K562 (cell line): ENCODE results near the gene SLC6A1. TPM values are rescaled to one million over a fixed set of nuclear protein-coding genes. Genes with fewer than 3 reads are reported as not detected.

Source experiments
- ATAC-seq: fragments of 200-7000 bp; cut with Tn5 transposase; 3 replicates; pipeline ENCODE4 v1.9.1; 2020; ENCODE audit warnings: moderate library complexity
- BruUV-seq: library from RNA; stranded (reverse); fragments of 400-500 nt; replicated peaks from 2 replicates; lab custom pipeline; 2021; lab: Mats Ljungman, UMichigan
- CTCF ChIA-PET: fragments of 300-600 bp; formaldehyde crosslinking; extraction: SDS; loops from one replicate; lab custom pipeline; 2021; ENCODE audit warnings: low intra/inter-chr PET ratio; lab: Yijun Ruan, JAX
- POLR2A ChIA-PET: fragments of 300-600, 350-650 bp; sonication (Branson Sonifier 250); formaldehyde crosslinking; extraction: SDS; loops from one replicate; lab custom pipeline; 2021; ENCODE audit warnings: antibody characterized with exemption, inconsistent platforms; lab: Yijun Ruan, JAX
- DNase-seq, 4 experiments: peaks; one replicate each; pipeline versions ENCODE4 v3.0.0 to v3.0.0-alpha.2; 2011 to 2018; ENCODE audit warnings: low spot score in 3 of 4, mixed read lengths in 3 of 4; ENCODE audit errors: extremely low read depth in 1 of 4
- FAIRE-seq: peaks from 2 replicates; lab custom pipeline; 2011; peaks lifted over from hg19 to GRCh38; lab: Jason Lieb, UNC
- H2AFZ ChIP-seq: 2 replicates; pipeline ENCODE4 v1.6.0; 2011; ENCODE audit warnings: low read depth, low read length, control low read depth, inconsistent platforms
- H3K27ac ChIP-seq: fragments of 200-600 bp; 3 replicates; pipeline ENCODE4 v1.8.0; 2011; ENCODE audit warnings: low read depth, mild to moderate bottlenecking, control low read depth, inconsistent platforms, low read length, moderate library complexity, mixed read lengths; ENCODE audit errors: extremely low read depth
- H3K27me3 ChIP-seq, 2 experiments: fragments of 300-600 bp in 1 of 2; 2 replicates in 1 of 2; 3 replicates in 1 of 2; pipeline versions ENCODE4 v1.6.0 to v1.8.0; 2011; ENCODE audit warnings: inconsistent platforms in 2 of 2, low read length in 2 of 2, mild to moderate bottlenecking in 1 of 2, mixed read lengths in 1 of 2, moderate library complexity in 1 of 2; ENCODE audit not compliant: control insufficient read depth in 2 of 2, insufficient read depth in 2 of 2
- H3K36me3 ChIP-seq: fragments of 300-600 bp; 3 replicates; pipeline ENCODE4 v1.8.0; 2011; ENCODE audit warnings: mild to moderate bottlenecking, low read length, inconsistent platforms; ENCODE audit not compliant: control insufficient read depth, insufficient read depth
- H3K4me1 ChIP-seq, 2 experiments: fragments of 200-600 bp in 1 of 2; replicated peaks in 1 of 2; 2 replicates in 1 of 2; 3 replicates in 1 of 2; pipeline versions ENCODE4 v1.5.1 to v1.8.0; 2011; ENCODE audit warnings: inconsistent platforms in 2 of 2, low read length in 2 of 2, mild to moderate bottlenecking in 1 of 2, mixed read lengths in 1 of 2, moderate library complexity in 1 of 2; ENCODE audit not compliant: control insufficient read depth in 2 of 2, insufficient read depth in 2 of 2
- H3K4me2 ChIP-seq: 2 replicates; pipeline ENCODE4 v1.6.1; 2011; ENCODE audit warnings: low read length, control low read depth, inconsistent platforms, mixed read lengths; ENCODE audit not compliant: insufficient read depth
- H3K4me3 ChIP-seq: fragments of 200-600 bp; sonication (generic), shearing (Covaris generic); 2 replicates; pipeline ENCODE4 v1.5.1; 2016; ENCODE audit warnings: control low read depth, inconsistent platforms
- H3K79me2 ChIP-seq: fragments of 200-600 bp; 3 replicates; pipeline ENCODE4 v1.8.0; 2011; ENCODE audit warnings: low read length, inconsistent platforms; ENCODE audit not compliant: control insufficient read depth, insufficient read depth
- H3K9ac ChIP-seq, 2 experiments: 2 replicates each; pipeline versions ENCODE4 v1.6.0 to v1.6.1; 2011; ENCODE audit warnings: low read depth in 2 of 2, low read length in 2 of 2, control low read depth in 1 of 2, inconsistent platforms in 1 of 2, mild to moderate bottlenecking in 1 of 2, mixed read lengths in 1 of 2; ENCODE audit not compliant: insufficient read depth in 1 of 2
- H3K9me1 ChIP-seq: one replicate; pipeline ENCODE4 v1.6.0; 2011; ENCODE audit warnings: inconsistent platforms, mild to moderate bottlenecking, low read length, moderate library complexity; ENCODE audit not compliant: control insufficient read depth, insufficient read depth
- H3K9me3 ChIP-seq: replicated peaks from 2 replicates; pipeline ENCODE4 v1.5.1; 2011; ENCODE audit warnings: low read depth, low read length, inconsistent platforms; ENCODE audit not compliant: control insufficient read depth, insufficient read depth
- H4K20me1 ChIP-seq: replicated peaks from 2 replicates; pipeline ENCODE4 v1.6.1; 2011; ENCODE audit warnings: low read length, inconsistent platforms, mixed read lengths; ENCODE audit not compliant: control insufficient read depth, insufficient read depth
- RBM25 ChIP-seq: fragments of 200-400 bp; formaldehyde crosslinking; IDR thresholded peaks from 2 replicates; pipeline ENCODE4 v1.6.1; 2018; ENCODE audit warnings: low read length, low read depth, moderate library complexity; ENCODE audit not compliant: severe bottlenecking
- WGBS: fragments of 100-300 bp; shearing (Covaris generic); methylation state at CpG from one replicate; pipeline ENCODE4 v1.1.6; 2016; ENCODE audit warnings: low coverage, mixed read lengths; ENCODE audit not compliant: insufficient coverage; ENCODE audit errors: missing lambda C conversion rate; 5-methylcytosine and 5-hydroxymethylcytosine counted together
- in situ Hi-C: fragments of 300-500 bp; cut with MboI; formaldehyde crosslinking; loops from 4 replicates; pipeline ENCODE4 v1.15.0; 2018; ENCODE audit warnings: inconsistent platforms, mixed read lengths
- intact Hi-C: fragments of 100-400 bp; cut with micrococcal nuclease; formaldehyde crosslinking; loops from 2 replicates; pipeline ENCODE4 v1.14.2; 2022
- polyA plus RNA-seq, 8 experiments: library from polyadenylated mRNA; depleted of rRNA in 4 of 8; stranded (reverse) in 5 of 8; unstranded in 3 of 8; fragments of >200 nt; fragmentation: Nextera tagmentation in 2 of 8; fragmentation: Illumina TruSeq in 1 of 8; extraction: Ambion mirVana in 2 of 8; extraction: Trizol in 1 of 8; gene quantifications; 2 replicates each; pipeline versions ENCODE4 v1.2.1 to v1.2.3, GENCODE V29; 2011 to 2014; ENCODE audit warnings: inconsistent platforms in 1 of 8, missing spikeins in 1 of 8
- total RNA-seq, 7 experiments: library from RNA; depleted of rRNA in 6 of 7; stranded (reverse); fragments of >200 nt in 6 of 7; fragmentation: Illumina TruSeq in 2 of 7; extraction: Trizol in 2 of 7; gene quantifications; 2 replicates each; pipeline versions ENCODE4 v1.2.1 to v1.2.3, GENCODE V29; 2011 to 2021; ENCODE audit warnings: low replicate concordance in 1 of 7
- TF ChIP-seq, protein P1 (sequence below): fragments of 450-650 bp; IDR thresholded peaks from 2 replicates; pipeline ENCODE4 v1.6.1; 2016; ENCODE audit warnings: mild to moderate bottlenecking, moderate library complexity

Gene SLC6A1
- total and polyA plus RNA-seq, 9 of the 15 experiments (the other 6 are each of a cell fraction or from before 2014, with no cell fraction given): not detected

DNA sequence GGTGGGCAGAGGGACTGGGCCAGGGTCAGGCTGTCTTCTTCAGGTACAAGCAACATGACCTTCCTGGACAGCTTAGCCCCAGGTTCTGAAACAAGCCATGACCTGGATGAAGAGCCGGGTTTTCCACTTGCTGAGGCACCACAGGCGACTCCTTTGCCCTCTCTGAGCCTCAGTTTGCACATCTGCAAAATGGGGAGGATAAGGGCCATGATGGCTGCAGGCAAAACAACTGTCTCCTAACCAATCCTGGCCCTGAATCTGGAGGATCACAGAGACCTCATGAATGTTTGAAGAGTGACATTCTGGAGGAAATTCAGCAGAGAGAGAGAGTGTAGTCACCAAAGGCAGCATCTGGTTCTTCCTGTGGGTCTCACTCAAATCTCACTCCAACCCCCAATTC, 8.0 kb downstream of the SLC6A1 start:
- 0% methylated on average over 2 of the region's 2 CpGs for whole genome bisulfite sequencing
- Histone ChIP-seq H3K9ac (no peak overlapping the region), H3K27me3 (peaks cover 6 to 44% of the 10 kb centered on the region in 2 experiments; a peak in 3 of 5 replicates), H3K27ac (no peak overlapping the region), H3K9me3 (no peaks in the 10 kb centered on the region), H3K4me1 (peaks cover 0 to 5% of the 10 kb centered on the region in 2 experiments; a peak in 2 of 5 replicates), H3K4me3 (no peak overlapping the region), H3K4me2 (no peak overlapping the region; the same call in 1 of the 2 replicates), H3K36me3 (no peaks in the 10 kb centered on the region), H3K9me1 (no peaks in the 10 kb centered on the region), H2AFZ (no peak overlapping the region), H4K20me1 (peaks cover 20% of the 10 kb centered on the region), H3K79me2 (no peaks in the 10 kb centered on the region)
- DNase-seq (no peak), ATAC-seq (no peak), FAIRE-seq (no peak)
- in situ Hi-C loops: no loop called here
- TF ChIP-seq, protein P1, sequence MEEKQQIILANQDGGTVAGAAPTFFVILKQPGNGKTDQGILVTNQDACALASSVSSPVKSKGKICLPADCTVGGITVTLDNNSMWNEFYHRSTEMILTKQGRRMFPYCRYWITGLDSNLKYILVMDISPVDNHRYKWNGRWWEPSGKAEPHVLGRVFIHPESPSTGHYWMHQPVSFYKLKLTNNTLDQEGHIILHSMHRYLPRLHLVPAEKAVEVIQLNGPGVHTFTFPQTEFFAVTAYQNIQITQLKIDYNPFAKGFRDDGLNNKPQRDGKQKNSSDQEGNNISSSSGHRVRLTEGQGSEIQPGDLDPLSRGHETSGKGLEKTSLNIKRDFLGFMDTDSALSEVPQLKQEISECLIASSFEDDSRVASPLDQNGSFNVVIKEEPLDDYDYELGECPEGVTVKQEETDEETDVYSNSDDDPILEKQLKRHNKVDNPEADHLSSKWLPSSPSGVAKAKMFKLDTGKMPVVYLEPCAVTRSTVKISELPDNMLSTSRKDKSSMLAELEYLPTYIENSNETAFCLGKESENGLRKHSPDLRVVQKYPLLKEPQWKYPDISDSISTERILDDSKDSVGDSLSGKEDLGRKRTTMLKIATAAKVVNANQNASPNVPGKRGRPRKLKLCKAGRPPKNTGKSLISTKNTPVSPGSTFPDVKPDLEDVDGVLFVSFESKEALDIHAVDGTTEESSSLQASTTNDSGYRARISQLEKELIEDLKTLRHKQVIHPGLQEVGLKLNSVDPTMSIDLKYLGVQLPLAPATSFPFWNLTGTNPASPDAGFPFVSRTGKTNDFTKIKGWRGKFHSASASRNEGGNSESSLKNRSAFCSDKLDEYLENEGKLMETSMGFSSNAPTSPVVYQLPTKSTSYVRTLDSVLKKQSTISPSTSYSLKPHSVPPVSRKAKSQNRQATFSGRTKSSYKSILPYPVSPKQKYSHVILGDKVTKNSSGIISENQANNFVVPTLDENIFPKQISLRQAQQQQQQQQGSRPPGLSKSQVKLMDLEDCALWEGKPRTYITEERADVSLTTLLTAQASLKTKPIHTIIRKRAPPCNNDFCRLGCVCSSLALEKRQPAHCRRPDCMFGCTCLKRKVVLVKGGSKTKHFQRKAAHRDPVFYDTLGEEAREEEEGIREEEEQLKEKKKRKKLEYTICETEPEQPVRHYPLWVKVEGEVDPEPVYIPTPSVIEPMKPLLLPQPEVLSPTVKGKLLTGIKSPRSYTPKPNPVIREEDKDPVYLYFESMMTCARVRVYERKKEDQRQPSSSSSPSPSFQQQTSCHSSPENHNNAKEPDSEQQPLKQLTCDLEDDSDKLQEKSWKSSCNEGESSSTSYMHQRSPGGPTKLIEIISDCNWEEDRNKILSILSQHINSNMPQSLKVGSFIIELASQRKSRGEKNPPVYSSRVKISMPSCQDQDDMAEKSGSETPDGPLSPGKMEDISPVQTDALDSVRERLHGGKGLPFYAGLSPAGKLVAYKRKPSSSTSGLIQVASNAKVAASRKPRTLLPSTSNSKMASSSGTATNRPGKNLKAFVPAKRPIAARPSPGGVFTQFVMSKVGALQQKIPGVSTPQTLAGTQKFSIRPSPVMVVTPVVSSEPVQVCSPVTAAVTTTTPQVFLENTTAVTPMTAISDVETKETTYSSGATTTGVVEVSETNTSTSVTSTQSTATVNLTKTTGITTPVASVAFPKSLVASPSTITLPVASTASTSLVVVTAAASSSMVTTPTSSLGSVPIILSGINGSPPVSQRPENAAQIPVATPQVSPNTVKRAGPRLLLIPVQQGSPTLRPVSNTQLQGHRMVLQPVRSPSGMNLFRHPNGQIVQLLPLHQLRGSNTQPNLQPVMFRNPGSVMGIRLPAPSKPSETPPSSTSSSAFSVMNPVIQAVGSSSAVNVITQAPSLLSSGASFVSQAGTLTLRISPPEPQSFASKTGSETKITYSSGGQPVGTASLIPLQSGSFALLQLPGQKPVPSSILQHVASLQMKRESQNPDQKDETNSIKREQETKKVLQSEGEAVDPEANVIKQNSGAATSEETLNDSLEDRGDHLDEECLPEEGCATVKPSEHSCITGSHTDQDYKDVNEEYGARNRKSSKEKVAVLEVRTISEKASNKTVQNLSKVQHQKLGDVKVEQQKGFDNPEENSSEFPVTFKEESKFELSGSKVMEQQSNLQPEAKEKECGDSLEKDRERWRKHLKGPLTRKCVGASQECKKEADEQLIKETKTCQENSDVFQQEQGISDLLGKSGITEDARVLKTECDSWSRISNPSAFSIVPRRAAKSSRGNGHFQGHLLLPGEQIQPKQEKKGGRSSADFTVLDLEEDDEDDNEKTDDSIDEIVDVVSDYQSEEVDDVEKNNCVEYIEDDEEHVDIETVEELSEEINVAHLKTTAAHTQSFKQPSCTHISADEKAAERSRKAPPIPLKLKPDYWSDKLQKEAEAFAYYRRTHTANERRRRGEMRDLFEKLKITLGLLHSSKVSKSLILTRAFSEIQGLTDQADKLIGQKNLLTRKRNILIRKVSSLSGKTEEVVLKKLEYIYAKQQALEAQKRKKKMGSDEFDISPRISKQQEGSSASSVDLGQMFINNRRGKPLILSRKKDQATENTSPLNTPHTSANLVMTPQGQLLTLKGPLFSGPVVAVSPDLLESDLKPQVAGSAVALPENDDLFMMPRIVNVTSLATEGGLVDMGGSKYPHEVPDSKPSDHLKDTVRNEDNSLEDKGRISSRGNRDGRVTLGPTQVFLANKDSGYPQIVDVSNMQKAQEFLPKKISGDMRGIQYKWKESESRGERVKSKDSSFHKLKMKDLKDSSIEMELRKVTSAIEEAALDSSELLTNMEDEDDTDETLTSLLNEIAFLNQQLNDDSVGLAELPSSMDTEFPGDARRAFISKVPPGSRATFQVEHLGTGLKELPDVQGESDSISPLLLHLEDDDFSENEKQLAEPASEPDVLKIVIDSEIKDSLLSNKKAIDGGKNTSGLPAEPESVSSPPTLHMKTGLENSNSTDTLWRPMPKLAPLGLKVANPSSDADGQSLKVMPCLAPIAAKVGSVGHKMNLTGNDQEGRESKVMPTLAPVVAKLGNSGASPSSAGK: no peak
- TF ChIP-seq RBM25: peak; percentile 77
- ChIA-PET POLR2A (interaction anchor here (0.8 kb wide), 1 partner anchor 10 kb away, joined by 4 read pairs; no protein-coding TSS in a partner anchor), CTCF (no interaction called here)
- intact Hi-C loops: no loop called here
- no TSS peak for BruUV-seq
